GM18951 (cell line): ENCODE data around the gene DIABLO.

ENCODE experiments used
- POLR2A ChIP-seq: IDR thresholded peaks from 4 replicates; pipeline ENCODE4 v1.6.1; 2011; ENCODE audit warnings: mild to moderate bottlenecking; ENCODE audit not compliant: insufficient read length, insufficient read depth; ENCODE audit errors: extremely low read depth
- in situ Hi-C: fragments of 300-500 bp; cut with MboI; formaldehyde crosslinking; loops from one replicate; pipeline ENCODE4 v1.12.0; 2022; ENCODE audit warnings: low sequenced_read_pairs, mixed read lengths, inconsistent platforms; ENCODE audit not compliant: unreplicated experiment

Gene DIABLO

DNA sequence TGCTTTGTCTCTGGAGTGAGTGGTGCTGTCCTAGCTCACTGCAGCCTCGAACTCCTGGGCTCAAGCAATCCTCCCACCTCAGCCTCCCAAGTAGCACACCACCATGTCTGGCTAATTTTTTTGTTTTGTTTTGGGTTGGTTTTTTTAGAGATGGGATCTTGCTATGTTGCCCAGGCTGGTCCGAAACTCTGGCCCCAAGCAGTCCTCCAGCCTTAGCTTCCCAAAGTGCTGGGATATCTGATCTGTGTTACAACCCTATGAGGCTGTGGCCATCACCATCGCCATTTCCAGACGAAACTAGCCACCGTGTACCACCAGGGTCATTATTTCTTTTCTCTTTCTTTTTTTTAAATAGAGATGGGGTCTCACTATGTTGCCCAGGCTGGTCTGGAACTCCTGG lies 54.5 kb downstream of the DIABLO start:
- in situ Hi-C loops, result no loop called here
- no peak for TF ChIP-seq POLR2A

DNA sequence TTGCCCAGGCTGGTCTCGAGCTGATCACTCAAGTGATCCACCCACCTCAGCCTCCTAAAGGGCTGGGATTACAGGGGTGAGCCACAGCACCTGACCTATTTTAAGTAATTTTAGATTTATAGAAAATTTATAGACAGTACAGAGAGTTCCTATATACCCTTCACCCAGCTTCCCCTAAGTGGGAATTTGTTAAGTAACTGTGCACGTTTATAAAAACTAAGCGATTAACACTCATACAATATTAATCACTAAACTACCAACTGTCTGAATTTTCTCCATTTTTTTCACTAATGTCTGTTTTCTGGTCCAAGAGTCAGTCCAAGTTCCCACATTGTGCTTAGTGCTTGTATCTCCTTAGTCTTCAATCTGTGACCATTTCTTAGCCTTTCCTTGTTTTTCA lies 57.4 kb downstream of the DIABLO start:
- TF ChIP-seq POLR2A, result no peak
- in situ Hi-C loops, result no loop called here

- in situ Hi-C loops, result no loop called here
Observed at GRCh38 chr12:122167356-122167925, 58.4 kb downstream of the DIABLO start.

GRCh38 chr12:122166422-122167349 lies 59.2 kb downstream of the DIABLO start:
- in situ Hi-C loops, result no loop called here
- TF ChIP-seq POLR2A, result no peak

More at GRCh38 chr12:122167356-122167925, 58.4 kb downstream of the DIABLO start:
- TF ChIP-seq POLR2A, result no peak

- in situ Hi-C loops, result no loop called here
- TF ChIP-seq POLR2A, result no peak
Observed at GRCh38 chr12:122162976-122163375, 62.9 kb downstream of the DIABLO start.

DNA sequence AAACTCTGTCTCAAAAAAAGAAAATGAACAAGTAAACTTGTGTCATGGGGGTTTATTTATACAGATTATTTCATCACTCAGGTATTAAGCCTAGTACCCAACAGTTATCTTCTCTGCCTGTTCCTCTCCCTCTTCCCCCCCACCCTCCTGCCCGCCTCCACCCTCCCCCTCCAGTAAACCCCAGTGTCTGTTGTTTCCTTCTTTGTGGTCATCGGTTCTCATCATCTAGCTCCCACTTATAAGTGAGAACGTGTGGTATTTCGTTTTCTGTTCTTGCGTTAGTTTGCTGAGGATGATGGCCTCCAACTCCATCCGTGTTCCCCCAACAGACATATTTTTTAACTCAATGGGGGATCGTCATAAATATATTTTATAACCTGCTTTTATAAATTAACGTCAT lies 64.2 kb downstream of the DIABLO start:
- in situ Hi-C loops, result no loop called here

GRCh38 chr12:122160761-122161160 lies 65.1 kb downstream of the DIABLO start:
- no peak for TF ChIP-seq POLR2A
- in situ Hi-C loops, result no loop called here

More for the DNA sequence above, 64.2 kb downstream of the DIABLO start:
- TF ChIP-seq POLR2A, result no peak

DNA sequence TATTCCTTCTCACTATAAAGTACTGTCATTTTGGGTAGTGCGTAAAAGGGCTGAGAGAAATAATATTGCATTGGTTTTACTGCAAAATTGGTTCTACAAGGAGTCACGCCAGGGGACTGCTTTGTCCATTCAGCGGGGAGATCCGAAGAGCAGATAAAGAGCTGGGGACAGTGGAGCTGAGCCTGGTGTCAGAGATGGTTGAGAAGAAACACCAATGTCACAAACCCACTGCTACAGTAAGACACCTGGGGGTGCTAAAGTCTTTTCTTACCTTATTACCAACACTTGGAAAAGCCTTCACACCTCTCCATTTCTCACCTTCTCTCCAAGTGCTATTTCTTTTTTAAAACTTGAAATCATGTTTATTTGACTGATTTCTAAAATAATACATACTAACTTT lies 66.0 kb downstream of the DIABLO start:
- TF ChIP-seq POLR2A, result no peak
- in situ Hi-C loops, result no loop called here

- no peak for TF ChIP-seq POLR2A
- in situ Hi-C loops, result no loop called here
Observed at GRCh38 chr12:122158700-122159285, 67.1 kb downstream of the DIABLO start.
